ENCODE results near the gene NBAS. TPM values are rescaled to one million over a fixed set of nuclear protein-coding genes. Genes with fewer than 3 reads are reported as not detected.

Gene NBAS
- total RNA-seq, 1 experiment from 2014 or later = 36.3 TPM

DNA sequence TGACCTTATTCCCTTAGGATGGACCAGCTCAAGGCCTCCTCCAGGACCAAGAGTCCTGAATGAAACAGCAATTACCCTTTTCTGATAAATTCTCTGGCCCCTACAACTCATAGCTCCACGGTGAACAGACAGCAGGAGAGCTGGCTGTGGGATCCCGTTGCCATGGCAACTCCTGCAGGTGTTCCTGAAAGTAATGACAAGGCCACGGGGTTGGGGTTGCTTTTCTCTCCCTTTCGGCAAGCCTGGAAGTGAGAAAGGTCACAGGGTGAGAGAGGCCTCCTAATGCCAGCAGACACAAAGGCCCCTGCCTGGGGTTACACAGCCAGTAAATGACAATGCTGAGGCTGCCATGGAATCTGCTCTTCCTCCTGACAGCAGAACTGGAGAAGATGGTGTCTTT, 403.0 kb downstream of the NBAS start:
- H3K27me3 ChIP-seq (ENCODE audit: control insufficient read depth, insufficient read depth, low read length) = no peaks in the 10 kb centered on the region
- no peaks in the 10 kb centered on the region for H3K4me1 ChIP-seq (ENCODE audit: control insufficient read depth, insufficient read depth, low read length)
- H3K9me3 ChIP-seq (ENCODE audit: control insufficient read depth, insufficient read depth, low read depth, low read length) = no peaks in the 10 kb centered on the region
- no peak overlapping the region for H3K4me3 ChIP-seq (ENCODE audit: low read depth in 2 of 2, low read length in 2 of 2)
- no peaks in the 10 kb centered on the region for H3K36me3 ChIP-seq (ENCODE audit: control insufficient read depth, insufficient read depth, low read length)
- intact Hi-C loops (cut with micrococcal nuclease; ENCODE audit: unreplicated experiment) (no loop called here), in situ Hi-C loops (cut with HindIII; ENCODE audit: low pct_unique_long_range_greater_than_20kb, low sequenced_read_pairs) (no loop called here)
- ATAC-seq (no peak), DNase-seq (ENCODE audit: low read depth, low spot score) (no peak)
- POLR2A ChIA-PET = no interaction called here
- TF ChIP-seq, protein P1, sequence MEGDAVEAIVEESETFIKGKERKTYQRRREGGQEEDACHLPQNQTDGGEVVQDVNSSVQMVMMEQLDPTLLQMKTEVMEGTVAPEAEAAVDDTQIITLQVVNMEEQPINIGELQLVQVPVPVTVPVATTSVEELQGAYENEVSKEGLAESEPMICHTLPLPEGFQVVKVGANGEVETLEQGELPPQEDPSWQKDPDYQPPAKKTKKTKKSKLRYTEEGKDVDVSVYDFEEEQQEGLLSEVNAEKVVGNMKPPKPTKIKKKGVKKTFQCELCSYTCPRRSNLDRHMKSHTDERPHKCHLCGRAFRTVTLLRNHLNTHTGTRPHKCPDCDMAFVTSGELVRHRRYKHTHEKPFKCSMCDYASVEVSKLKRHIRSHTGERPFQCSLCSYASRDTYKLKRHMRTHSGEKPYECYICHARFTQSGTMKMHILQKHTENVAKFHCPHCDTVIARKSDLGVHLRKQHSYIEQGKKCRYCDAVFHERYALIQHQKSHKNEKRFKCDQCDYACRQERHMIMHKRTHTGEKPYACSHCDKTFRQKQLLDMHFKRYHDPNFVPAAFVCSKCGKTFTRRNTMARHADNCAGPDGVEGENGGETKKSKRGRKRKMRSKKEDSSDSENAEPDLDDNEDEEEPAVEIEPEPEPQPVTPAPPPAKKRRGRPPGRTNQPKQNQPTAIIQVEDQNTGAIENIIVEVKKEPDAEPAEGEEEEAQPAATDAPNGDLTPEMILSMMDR (IDR thresholded peaks at IDR 0.05) = no peak
- TF ChIP-seq, protein P2, sequence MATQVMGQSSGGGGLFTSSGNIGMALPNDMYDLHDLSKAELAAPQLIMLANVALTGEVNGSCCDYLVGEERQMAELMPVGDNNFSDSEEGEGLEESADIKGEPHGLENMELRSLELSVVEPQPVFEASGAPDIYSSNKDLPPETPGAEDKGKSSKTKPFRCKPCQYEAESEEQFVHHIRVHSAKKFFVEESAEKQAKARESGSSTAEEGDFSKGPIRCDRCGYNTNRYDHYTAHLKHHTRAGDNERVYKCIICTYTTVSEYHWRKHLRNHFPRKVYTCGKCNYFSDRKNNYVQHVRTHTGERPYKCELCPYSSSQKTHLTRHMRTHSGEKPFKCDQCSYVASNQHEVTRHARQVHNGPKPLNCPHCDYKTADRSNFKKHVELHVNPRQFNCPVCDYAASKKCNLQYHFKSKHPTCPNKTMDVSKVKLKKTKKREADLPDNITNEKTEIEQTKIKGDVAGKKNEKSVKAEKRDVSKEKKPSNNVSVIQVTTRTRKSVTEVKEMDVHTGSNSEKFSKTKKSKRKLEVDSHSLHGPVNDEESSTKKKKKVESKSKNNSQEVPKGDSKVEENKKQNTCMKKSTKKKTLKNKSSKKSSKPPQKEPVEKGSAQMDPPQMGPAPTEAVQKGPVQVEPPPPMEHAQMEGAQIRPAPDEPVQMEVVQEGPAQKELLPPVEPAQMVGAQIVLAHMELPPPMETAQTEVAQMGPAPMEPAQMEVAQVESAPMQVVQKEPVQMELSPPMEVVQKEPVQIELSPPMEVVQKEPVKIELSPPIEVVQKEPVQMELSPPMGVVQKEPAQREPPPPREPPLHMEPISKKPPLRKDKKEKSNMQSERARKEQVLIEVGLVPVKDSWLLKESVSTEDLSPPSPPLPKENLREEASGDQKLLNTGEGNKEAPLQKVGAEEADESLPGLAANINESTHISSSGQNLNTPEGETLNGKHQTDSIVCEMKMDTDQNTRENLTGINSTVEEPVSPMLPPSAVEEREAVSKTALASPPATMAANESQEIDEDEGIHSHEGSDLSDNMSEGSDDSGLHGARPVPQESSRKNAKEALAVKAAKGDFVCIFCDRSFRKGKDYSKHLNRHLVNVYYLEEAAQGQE (IDR thresholded peaks at IDR 0.05; ENCODE audit: insufficient read depth in 1 of 2, low read depth in 2 of 2, low read length in 1 of 2) = no peak
- TF ChIP-seq POLR2AphosphoS5 (IDR thresholded peaks at IDR 0.05; ENCODE audit: low read depth, low read length) = no peak
- no peak for TF ChIP-seq SIN3A (IDR thresholded peaks at IDR 0.05; ENCODE audit: borderline replicate concordance, insufficient read depth, low read depth, low read length)
- no peak for TF ChIP-seq TCF7L2 (IDR thresholded peaks at IDR 0.05; ENCODE audit: low read depth, low read length)
- H3K27ac ChIP-seq (ENCODE audit: low read length) = no peak overlapping the region
- CTCF ChIA-PET = no interaction called here
- BruUV-seq (replicated peaks) = no TSS peak

DNA sequence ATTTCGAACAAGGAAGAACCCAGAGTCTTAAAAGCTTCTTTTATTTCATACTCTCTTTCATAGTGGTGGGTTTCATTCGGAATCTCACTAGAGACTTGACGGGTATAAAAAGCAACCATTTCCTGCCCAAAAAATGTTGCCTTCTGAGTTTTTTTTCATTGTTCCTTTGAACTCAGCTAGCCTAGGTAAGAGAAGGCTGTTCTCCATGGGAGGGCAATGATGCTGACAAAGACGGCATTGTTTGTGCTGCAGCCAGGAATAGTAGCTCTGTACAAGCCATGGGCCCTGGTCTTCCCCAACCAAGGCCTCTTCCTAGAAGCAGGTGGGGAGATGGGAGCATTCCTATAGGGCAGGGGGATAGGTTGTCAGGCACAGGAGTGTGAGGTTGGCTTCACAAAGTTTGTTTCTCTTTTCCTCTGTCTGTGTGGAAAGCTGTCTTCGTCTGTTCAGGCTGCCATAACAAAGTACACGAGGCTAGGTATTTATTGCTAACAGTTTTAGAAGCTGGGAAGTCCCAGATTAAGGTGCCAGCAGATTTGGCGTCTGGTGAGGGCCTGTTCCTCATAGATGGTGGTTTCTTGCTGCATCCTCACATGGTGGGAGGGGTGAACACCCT, 405.1 kb downstream of the NBAS start:
- POLR2A ChIA-PET = no interaction called here
- Histone ChIP-seq H3K4me1 (ENCODE audit: control insufficient read depth, insufficient read depth, low read length) (no peaks in the 10 kb centered on the region), H3K4me3 (ENCODE audit: low read depth in 2 of 2, low read length in 2 of 2) (no peak overlapping the region), H3K36me3 (ENCODE audit: control insufficient read depth, insufficient read depth, low read length) (no peaks in the 10 kb centered on the region), H3K27me3 (ENCODE audit: control insufficient read depth, insufficient read depth, low read length) (no peaks in the 10 kb centered on the region), H3K9me3 (ENCODE audit: control insufficient read depth, insufficient read depth, low read depth, low read length) (no peaks in the 10 kb centered on the region), H3K27ac (ENCODE audit: low read length) (no peak overlapping the region)
- intact Hi-C loops (cut with micrococcal nuclease; ENCODE audit: unreplicated experiment) (no loop called here), in situ Hi-C loops (cut with HindIII; ENCODE audit: low pct_unique_long_range_greater_than_20kb, low sequenced_read_pairs) (no loop called here)
- DNase-seq (ENCODE audit: low read depth, low spot score) = no peak
- no peak for ATAC-seq
- BruUV-seq (replicated peaks) = no TSS peak
- CTCF ChIA-PET = no interaction called here
- TF ChIP-seq, protein P1 (IDR thresholded peaks at IDR 0.05) = no peak
- TF ChIP-seq, protein P2 (IDR thresholded peaks at IDR 0.05; ENCODE audit: insufficient read depth in 1 of 2, low read depth in 2 of 2, low read length in 1 of 2) = no peak
- TF ChIP-seq TCF7L2 (IDR thresholded peaks at IDR 0.05; ENCODE audit: low read depth, low read length) = no peak
- TF ChIP-seq POLR2AphosphoS5 (IDR thresholded peaks at IDR 0.05; ENCODE audit: low read depth, low read length) = no peak
- no peak for TF ChIP-seq SIN3A (IDR thresholded peaks at IDR 0.05; ENCODE audit: borderline replicate concordance, insufficient read depth, low read depth, low read length)

Measured in Panc1 (cell line).